Measurements from ENCODE around the gene TBCA. TPM values are rescaled to one million over a fixed set of nuclear protein-coding genes. Genes with fewer than 3 reads are reported as not detected.

The TBCA gene
- total and polyA plus RNA-seq, 12 donors = 184 to 595 (median 288) TPM

DNA sequence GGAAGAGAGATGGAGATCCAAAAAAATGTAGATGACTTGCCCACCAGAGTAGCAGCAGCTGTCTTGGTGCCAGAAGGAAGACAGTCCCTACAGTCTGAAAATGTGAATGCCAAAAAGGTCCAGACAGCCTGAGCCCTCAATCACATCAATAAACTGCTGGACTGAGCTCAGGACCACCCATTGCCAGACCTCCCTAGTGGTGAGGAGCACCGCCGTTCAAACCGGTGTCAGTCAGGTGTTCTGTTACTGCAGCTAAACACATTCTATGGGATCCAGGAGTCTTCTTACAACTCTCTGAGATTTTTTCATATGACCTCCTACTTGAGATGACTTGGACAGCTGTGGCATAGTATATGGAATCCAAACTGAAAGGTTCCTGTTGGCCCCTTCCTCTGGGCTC lies 105.6 kb downstream of the TBCA start:
- Histone ChIP-seq H3K4me1 (replicated peaks in 1 of 2) (no peaks in the 10 kb centered on the region), H3K36me3 (replicated peaks in 1 of 2) (no peaks in the 10 kb centered on the region), H3K4me3 (no peak overlapping the region), H3K27me3 (peaks cover 9% of the 10 kb centered on the region), H3K9me3 (replicated peaks in 1 of 3) (no peaks in the 10 kb centered on the region), H3K27ac (no peak overlapping the region)
- no peak for TF ChIP-seq POLR2A (IDR thresholded peaks at IDR 0.05)
- TF ChIP-seq, protein P1, sequence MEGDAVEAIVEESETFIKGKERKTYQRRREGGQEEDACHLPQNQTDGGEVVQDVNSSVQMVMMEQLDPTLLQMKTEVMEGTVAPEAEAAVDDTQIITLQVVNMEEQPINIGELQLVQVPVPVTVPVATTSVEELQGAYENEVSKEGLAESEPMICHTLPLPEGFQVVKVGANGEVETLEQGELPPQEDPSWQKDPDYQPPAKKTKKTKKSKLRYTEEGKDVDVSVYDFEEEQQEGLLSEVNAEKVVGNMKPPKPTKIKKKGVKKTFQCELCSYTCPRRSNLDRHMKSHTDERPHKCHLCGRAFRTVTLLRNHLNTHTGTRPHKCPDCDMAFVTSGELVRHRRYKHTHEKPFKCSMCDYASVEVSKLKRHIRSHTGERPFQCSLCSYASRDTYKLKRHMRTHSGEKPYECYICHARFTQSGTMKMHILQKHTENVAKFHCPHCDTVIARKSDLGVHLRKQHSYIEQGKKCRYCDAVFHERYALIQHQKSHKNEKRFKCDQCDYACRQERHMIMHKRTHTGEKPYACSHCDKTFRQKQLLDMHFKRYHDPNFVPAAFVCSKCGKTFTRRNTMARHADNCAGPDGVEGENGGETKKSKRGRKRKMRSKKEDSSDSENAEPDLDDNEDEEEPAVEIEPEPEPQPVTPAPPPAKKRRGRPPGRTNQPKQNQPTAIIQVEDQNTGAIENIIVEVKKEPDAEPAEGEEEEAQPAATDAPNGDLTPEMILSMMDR (IDR thresholded peaks at IDR 0.05) = no peak
- DNase-seq = no peak
- intact Hi-C loops (cut with DNase I) = no loop called here
- whole genome bisulfite sequencing, 4 donors = 59 to 67% (median 64%) methylated on average over 3 of the region's 3 CpGs

DNA sequence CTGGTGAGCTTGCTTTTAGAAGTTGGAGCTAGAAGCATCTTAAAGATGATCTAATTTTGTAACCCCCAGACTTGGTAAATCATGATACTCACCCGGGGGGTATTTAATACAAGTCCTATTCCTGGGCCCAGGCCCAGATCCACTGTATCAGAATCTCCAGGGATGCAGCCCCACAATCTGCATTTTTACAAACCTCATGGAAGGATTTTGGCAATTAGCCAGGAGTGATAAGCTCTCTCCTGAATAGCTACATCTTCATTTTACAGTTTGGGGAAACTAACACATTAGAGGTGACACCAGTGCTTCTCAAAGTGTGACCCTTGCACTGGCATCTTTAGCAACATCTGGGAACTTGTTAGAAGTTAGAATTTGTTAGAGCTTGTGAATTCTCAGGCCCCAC lies 106.5 kb downstream of the TBCA start:
- Histone ChIP-seq H3K27ac (no peak overlapping the region), H3K4me1 (replicated peaks in 1 of 2) (no peaks in the 10 kb centered on the region), H3K9me3 (replicated peaks in 1 of 3) (no peaks in the 10 kb centered on the region), H3K36me3 (replicated peaks in 1 of 2) (no peaks in the 10 kb centered on the region), H3K4me3 (no peak overlapping the region), H3K27me3 (peaks cover 9% of the 10 kb centered on the region)
- intact Hi-C loops (cut with DNase I) = no loop called here
- no peak for DNase-seq
- WGBS, 4 donors = 52 to 73% (median 65%) methylated on average over 1 of the region's 1 CpG
- TF ChIP-seq, protein P1 (IDR thresholded peaks at IDR 0.05) = no peak

DNA sequence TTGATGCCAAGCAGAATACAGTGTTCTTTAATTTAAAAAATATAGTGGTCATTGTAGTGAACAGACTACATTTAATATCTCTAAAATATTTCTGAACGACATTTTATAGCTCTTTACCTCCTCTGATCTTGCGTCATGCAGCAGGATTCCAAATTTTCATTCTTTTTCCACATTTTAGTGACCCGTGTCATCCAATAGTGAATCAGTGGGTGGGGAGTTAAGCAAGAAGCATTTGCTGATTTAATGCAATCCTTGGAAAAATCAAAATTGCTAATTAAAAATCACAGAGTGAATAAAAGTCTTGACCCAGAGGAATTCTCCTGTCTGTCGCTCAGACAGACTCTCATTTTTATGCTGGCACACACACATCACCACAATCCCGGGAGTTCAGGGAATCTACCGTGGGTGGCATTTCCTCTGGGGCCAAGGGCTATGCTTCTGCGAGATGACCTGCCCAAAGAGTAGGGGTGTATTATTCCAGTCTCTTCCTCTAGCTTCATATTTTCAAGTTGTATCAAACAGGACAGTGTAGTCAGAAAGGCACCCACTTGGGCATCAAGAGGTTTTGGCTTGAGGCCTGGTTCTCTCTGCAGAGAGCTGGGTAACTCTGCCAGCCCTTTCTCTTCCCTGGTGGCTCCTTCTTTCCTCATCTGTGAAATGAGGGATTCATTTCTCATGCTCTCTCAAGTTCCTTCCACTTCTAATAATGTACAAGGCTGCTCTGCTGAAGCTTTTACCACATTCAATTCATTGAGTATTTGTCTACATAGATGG lies 112.9 kb downstream of the TBCA start:
- H3K4me3 ChIP-seq = no peak overlapping the region
- no peaks in the 10 kb centered on the region for H3K36me3 ChIP-seq (replicated peaks in 1 of 2)
- DNase-seq = no peak
- no peaks in the 10 kb centered on the region for H3K9me3 ChIP-seq (replicated peaks in 1 of 3)
- H3K27ac ChIP-seq = no peak overlapping the region
- peaks cover 2% of the 10 kb centered on the region for H3K27me3 ChIP-seq
- no peaks in the 10 kb centered on the region for H3K4me1 ChIP-seq (replicated peaks in 1 of 2)
- TF ChIP-seq, protein P1 (IDR thresholded peaks at IDR 0.05) = no peak
- TF ChIP-seq POLR2A (IDR thresholded peaks at IDR 0.05) = no peak
- WGBS, 4 donors = 79 to 90% (median 82%) methylated on average over 7 of the region's 7 CpGs
- intact Hi-C loops (cut with DNase I) = no loop called here

DNA sequence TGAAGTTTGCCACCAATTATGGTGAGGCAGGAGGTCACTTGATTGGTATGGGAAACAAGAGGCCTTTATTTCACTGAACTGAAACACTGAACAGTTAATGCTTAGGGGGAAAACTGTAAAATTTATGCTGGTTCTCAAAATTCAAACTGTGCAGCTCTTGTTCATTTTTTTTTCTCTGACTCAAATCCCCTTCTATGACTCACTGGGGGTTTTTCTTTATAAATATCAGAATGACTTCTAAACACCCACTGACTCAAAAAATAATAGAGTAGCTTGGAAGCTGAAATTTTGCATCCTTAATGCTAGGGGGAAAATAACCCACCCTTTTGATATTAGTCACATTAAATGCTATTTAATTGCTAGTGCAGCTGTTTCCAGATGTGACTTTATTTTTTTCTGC lies 113.5 kb downstream of the TBCA start:
- TF ChIP-seq, protein P1 (IDR thresholded peaks at IDR 0.05) = no peak
- no peak for TF ChIP-seq POLR2A (IDR thresholded peaks at IDR 0.05)
- DNase-seq = no peak
- no peaks in the 10 kb centered on the region for H3K36me3 ChIP-seq (replicated peaks in 1 of 2)
- peaks cover 0 to 2% (median 0%) of the 10 kb centered on the region in 3 donors for H3K9me3 ChIP-seq (replicated peaks in 1 of 3)
- H3K4me1 ChIP-seq (replicated peaks in 1 of 2) = no peaks in the 10 kb centered on the region
- intact Hi-C loops (cut with DNase I) = no loop called here
- no peaks in the 10 kb centered on the region for H3K27me3 ChIP-seq
- no peak overlapping the region for H3K4me3 ChIP-seq
- H3K27ac ChIP-seq = no peak overlapping the region

Measured in adrenal gland (tissue), 12 donors.